Rectal smooth muscle tissue (tissue), 1 donor: ENCODE data around the gene HOXA1.

Source experiments
- H3K27ac ChIP-seq: one replicate; pipeline ENCODE4 v1.7.0; 2013; ENCODE audit warnings: low read depth, low read length, inconsistent platforms
- H3K27me3 ChIP-seq: one replicate; pipeline ENCODE4 v1.7.0; 2013; ENCODE audit warnings: low read length; ENCODE audit not compliant: control insufficient read depth, insufficient read depth
- H3K36me3 ChIP-seq: one replicate; pipeline ENCODE4 v1.7.0; 2013; ENCODE audit warnings: low read length; ENCODE audit not compliant: control insufficient read depth, insufficient read depth
- H3K4me1 ChIP-seq: one replicate; pipeline ENCODE4 v1.7.0; 2013; ENCODE audit warnings: low read length; ENCODE audit not compliant: control insufficient read depth, insufficient read depth
- H3K4me3 ChIP-seq: one replicate; pipeline ENCODE4 v1.7.0; 2013; ENCODE audit warnings: low read length
- H3K9ac ChIP-seq: one replicate; pipeline ENCODE4 v1.7.0; 2013; ENCODE audit warnings: low read length

The HOXA1 gene

DNA sequence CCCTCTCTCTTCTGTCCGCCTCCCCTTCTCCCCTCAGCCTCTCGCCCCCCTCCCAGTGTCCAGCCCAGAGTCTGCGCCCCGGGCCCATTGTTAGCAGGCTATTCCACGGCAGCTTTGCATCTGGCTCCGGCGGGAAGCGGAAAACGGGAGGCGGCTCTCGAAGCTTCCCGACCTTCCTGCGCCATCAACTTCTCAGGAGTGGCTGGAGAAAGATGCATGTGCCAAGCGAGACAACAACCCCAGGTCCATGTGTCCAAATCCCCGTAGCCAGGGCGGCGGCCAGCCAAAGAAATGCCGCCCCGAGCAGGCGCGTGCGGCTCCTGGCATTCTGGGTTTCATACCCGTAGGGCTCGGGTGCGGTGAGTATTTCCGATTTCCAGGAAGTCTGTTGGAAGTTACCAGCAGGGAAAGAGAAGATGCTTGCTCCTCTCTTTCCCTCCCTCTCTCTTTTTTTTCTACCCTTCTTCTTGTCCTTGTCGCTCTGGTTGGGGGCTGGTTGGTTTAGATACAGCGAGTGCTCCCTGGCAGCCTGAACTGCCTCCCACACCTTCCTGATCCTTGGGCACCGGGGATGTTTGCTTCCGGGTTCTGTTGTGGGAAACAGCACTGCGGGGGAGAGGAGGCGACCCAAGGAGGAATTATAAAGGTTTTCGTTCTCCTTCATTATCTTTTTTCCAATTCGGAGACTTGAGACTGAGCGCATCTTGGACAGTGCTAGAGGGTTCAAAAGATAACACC is 7.9 kb upstream of the HOXA1 start:
- H3K27ac ChIP-seq, result peak overlapping the region; percentile 84
- H3K27me3 ChIP-seq, result no peaks in the 10 kb centered on the region
- peaks cover 4% of the 10 kb centered on the region for H3K36me3 ChIP-seq
- H3K4me3 ChIP-seq, result peak overlapping the region; percentile 62
- H3K4me1 ChIP-seq, result peaks cover 10% of the 10 kb centered on the region
- no peak overlapping the region for H3K9ac ChIP-seq

- peaks cover 13% of the 10 kb centered on the region for H3K4me1 ChIP-seq
- H3K27me3 ChIP-seq, result no peaks in the 10 kb centered on the region
- peak within 1 kb of the TSS; percentile 84 for H3K27ac ChIP-seq
- H3K36me3 ChIP-seq, result peaks cover 4% of the 10 kb centered on the region
- H3K9ac ChIP-seq, result no peak within 1 kb of the TSS
- peak within 1 kb of the TSS; percentile 62 for H3K4me3 ChIP-seq
Measured at GRCh38 chr7:27102581-27103442, 7.0 kb upstream of the HOXA1 start, which contains the start of gene HOXA2. HOXA2 (minus strand) TSS chr7:27102683; CDS start chr7:27102500, 183 bp downstream.

DNA sequence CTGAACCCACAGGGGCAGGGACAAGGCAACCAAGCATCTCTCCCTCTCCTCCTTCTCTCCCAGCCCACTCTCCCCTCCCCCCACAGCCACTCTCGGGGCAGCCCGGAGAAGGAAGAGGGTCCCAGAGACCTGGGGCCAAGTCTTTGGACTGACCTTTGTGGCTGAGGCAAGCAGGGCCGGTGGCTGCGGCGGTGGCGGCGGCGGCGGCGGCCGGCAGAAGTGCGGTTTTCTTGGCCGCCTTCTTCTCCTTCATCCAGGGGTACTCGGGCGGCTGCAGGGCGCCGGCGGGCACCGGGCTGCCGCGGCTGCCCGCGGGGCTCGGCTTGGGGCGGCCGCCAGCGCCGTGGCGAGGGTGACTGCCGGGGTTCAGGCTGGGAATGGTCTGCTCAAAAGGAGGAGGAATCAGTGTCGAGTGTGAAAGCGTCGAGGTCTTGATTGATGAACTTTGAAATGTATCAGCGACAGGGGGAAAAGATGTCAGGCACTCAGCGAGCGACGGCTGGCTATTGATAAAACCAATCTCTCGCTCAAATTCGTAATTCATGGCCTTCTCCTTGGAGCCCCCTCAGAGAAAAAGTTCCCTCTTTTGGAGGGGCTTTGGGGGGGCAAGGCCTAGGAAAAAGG is 6.3 kb upstream of the HOXA1 start:
- Histone ChIP-seq H3K4me3 (peak overlapping the region; percentile 62), H3K36me3 (peaks cover 4% of the 10 kb centered on the region), H3K9ac (no peak overlapping the region), H3K27ac (peak overlapping the region; percentile 84), H3K27me3 (no peaks in the 10 kb centered on the region), H3K4me1 (peaks cover 21% of the 10 kb centered on the region)

DNA sequence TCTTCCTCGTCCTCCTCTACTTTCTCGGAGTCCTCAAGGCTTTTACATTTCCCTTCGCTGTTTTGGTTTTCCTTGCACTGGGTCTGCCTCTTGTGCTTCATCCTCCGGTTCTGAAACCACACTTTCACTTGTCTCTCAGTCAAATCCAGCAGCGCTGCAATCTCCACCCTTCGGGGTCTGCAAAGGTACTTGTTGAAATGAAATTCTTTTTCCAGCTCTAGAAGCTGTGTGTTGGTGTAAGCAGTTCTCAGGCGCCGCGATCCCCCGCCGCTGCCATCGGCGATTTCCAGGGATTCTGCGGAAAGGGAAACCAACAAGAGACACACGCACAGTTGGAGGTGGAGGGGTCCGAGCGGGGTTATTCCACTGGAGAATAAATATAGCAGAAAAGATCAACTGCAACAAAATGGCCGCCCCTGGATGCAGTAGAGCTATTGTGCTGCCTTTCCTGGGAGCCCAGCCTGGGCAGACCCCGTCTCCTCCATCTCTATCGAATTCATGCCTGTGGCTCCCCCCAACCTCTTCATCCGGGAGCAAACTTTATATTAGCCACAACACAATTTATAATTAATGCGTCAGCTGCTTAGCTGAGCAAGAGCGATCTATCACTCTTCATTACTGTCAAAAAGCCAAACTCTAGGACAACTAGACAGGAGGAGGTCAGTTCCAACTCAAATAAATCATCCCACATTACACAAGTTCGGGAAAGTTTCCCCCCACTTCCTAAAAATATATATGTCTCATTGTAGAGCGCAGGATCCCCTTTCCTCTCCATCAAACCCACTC is 5.6 kb upstream of the HOXA1 start:
- Histone ChIP-seq H3K36me3 (peaks cover 4% of the 10 kb centered on the region), H3K4me1 (peaks cover 22% of the 10 kb centered on the region), H3K27ac (peak overlapping the region; percentile 84), H3K4me3 (peak overlapping the region; percentile 62), H3K9ac (peak overlapping the region; percentile 29), H3K27me3 (no peaks in the 10 kb centered on the region)

DNA sequence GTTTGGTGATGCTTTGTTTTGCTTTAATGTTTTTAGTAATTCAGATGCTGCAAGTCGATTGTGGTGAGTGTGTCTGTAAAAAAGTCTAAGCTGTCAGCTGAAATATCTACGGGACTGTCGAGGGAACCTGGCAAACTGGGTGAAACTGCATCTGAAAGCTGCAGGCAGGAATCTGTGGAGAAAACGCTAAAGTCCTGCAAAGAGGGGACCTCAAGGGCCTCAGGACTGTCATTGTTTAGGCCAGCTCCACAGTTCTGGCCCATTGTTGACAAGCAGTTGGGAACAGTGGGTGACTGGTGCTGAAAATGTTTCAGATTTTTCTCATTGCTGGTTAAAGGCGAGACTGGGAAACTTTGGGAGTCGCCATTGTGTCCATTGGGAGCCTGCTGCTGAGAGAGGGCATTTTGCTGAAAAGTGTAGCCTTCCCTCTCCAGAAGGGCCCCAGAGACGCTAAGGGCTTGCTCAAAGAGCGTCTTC is 4.9 kb upstream of the HOXA1 start:
- Histone ChIP-seq H3K4me1 (peaks cover 22% of the 10 kb centered on the region), H3K36me3 (peaks cover 4% of the 10 kb centered on the region), H3K9ac (peak overlapping the region; percentile 29), H3K27me3 (no peaks in the 10 kb centered on the region), H3K27ac (peak overlapping the region; percentile 84), H3K4me3 (peak overlapping the region; percentile 62)

- peak overlapping the region; percentile 89 for H3K27ac ChIP-seq
- H3K4me1 ChIP-seq, result peaks cover 22% of the 10 kb centered on the region
- no peak overlapping the region for H3K9ac ChIP-seq
- H3K27me3 ChIP-seq, result no peaks in the 10 kb centered on the region
- H3K4me3 ChIP-seq, result peak overlapping the region; percentile 95
- peaks cover 4% of the 10 kb centered on the region for H3K36me3 ChIP-seq
Measured at GRCh38 chr7:27099453-27100370, 3.9 kb upstream of the HOXA1 start.

DNA sequence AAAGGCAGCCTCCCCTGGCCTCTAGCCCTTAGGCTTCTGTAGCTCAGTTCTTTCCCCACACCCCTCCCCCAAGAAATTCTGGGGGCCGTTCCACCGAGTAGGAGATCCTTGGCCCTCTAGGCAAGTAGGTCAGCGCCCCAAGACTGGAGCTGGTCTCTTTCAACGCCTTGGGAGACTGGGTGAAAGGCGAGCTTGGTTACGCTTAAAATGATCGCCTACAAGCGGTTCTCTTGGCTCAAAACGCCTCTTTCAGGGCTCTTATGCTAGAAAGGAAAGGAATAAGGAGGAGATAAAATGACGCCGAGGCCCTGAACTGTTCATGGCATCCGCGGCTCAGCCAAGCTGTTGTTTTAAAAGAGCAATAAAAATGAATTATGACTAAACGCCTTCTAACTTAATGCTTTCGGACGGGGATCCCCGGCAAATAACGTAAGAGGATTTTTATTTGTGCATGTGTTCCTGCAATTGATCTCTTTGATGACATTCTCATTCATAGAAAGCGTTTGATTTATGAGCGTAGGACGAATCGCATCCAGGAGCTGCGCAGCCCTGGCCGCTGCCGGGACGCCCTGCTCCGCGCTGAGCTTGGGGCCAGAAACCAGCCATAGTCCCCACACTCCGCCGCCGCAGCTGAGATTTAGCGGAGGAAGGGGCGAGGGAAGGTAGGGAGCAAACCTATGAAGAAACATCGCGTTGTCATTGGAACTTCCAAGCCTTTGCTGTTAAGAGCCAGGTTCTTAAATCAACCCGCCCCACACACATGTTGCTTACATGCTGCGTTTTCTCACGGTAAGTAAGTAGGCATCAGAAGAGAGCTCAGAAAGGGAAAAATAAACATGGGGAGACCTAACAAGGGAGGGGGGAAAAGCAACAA is 3.0 kb upstream of the HOXA1 start:
- Histone ChIP-seq H3K4me3 (peak overlapping the region; percentile 95), H3K9ac (peak overlapping the region; percentile 4), H3K27me3 (no peaks in the 10 kb centered on the region), H3K27ac (peak overlapping the region; percentile 89), H3K4me1 (peaks cover 22% of the 10 kb centered on the region), H3K36me3 (peaks cover 4% of the 10 kb centered on the region)

DNA sequence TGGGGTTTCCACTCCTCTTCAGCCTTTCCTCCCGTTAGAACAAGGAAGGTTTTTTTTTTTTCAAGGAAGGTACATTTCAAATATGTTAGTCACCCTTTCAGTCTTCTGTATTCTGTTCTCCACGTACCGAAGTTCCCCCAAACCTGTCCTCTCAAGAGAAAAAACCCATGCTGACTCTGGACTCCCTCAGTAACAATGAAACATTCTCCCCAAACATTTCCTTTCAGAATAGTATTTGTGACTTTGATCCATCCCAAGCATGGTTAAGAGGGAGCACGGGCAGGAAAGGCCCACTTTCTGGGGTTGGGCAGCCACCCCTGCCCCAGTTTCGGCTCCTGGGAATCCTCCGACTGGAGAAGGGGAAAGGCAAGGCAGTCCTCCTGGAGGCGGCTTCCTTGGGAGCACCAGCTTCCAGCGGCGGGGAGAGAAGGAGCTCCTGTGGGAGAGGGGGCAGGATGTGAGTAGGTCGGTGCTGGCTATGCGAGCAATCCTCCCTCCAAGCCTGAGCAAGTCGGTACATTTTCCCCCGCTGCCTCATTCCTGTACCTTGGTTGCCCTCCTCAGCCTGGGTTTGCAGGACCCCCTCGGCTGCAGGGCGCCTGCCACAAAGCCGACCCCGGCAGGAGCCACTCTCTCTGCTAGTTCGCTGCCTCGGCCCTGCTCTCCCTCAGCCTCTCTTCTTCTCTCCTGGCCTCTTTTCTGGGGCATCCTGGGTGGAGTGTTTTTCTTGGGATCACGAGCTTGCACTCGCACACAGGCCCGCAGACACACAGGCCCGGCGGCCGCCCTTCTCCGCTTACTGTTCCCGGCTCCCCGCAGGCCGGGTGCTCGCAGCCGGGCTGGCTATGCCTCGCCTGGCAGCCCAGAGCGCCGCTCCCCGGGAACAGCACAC is 2.1 kb upstream of the HOXA1 start:
- H3K27ac ChIP-seq, result peak overlapping the region; percentile 89
- peaks cover 4% of the 10 kb centered on the region for H3K36me3 ChIP-seq
- H3K4me1 ChIP-seq, result peaks cover 22% of the 10 kb centered on the region
- peak overlapping the region; percentile 95 for H3K4me3 ChIP-seq
- H3K27me3 ChIP-seq, result no peaks in the 10 kb centered on the region
- H3K9ac ChIP-seq, result peak overlapping the region; percentile 4

- Histone ChIP-seq H3K27ac (peak overlapping the region; percentile 89), H3K4me1 (peaks cover 22% of the 10 kb centered on the region), H3K27me3 (no peaks in the 10 kb centered on the region), H3K4me3 (peak overlapping the region; percentile 95), H3K9ac (peak overlapping the region; percentile 80), H3K36me3 (peaks cover 4% of the 10 kb centered on the region)
Measured at GRCh38 chr7:27096768-27097514, 1.1 kb upstream of the HOXA1 start.
